Lower leg skin (tissue), 3 donors: ENCODE data around the gene ARHGAP15.

Experiments
- POLR2A ChIP-seq, 2 donors: fragments of 450-650 bp; IDR thresholded peaks; one replicate each; pipeline ENCODE4 v1.6.1; 2016 to 2017; ENCODE audit warnings: antibody characterized with exemption in 2 of 2, mild to moderate bottlenecking in 1 of 2, moderate library complexity in 1 of 2
- TF ChIP-seq, protein P1 (sequence below), 3 donors: fragments of 450-650 bp; IDR thresholded peaks; one replicate each; pipeline ENCODE4 v1.5.1; 2016; ENCODE audit warnings: antibody characterized with exemption in 3 of 3, mild to moderate bottlenecking in 3 of 3, moderate library complexity in 2 of 3

DNA sequence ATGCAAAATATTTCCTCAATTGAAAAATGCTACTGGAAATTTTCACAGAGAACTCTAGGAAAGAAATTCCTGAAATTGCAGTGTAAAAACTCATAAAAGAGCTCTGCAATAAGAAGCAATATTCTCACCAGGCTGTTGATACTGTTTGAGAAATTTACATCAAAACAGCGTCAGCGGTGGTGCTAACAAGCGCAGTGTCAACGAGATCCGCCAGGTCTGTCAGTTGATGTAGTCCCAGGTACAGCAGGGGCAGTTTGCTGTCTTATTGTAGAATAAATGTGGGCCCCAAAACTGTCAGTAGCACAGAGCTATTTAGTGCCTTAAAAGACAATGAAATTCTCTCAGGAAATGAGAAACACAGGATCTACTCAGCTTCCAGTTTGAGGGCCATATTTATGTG is 611.2 kb downstream of the ARHGAP15 start:
- TF ChIP-seq, protein P1, sequence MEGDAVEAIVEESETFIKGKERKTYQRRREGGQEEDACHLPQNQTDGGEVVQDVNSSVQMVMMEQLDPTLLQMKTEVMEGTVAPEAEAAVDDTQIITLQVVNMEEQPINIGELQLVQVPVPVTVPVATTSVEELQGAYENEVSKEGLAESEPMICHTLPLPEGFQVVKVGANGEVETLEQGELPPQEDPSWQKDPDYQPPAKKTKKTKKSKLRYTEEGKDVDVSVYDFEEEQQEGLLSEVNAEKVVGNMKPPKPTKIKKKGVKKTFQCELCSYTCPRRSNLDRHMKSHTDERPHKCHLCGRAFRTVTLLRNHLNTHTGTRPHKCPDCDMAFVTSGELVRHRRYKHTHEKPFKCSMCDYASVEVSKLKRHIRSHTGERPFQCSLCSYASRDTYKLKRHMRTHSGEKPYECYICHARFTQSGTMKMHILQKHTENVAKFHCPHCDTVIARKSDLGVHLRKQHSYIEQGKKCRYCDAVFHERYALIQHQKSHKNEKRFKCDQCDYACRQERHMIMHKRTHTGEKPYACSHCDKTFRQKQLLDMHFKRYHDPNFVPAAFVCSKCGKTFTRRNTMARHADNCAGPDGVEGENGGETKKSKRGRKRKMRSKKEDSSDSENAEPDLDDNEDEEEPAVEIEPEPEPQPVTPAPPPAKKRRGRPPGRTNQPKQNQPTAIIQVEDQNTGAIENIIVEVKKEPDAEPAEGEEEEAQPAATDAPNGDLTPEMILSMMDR (IDR thresholded peaks at IDR 0.05): no peak
- no peak for TF ChIP-seq POLR2A (IDR thresholded peaks at IDR 0.05)
